Fibroblast of lung (primary cell): ENCODE data around the gene EDA.

Experiments
- CTCF ChIP-seq, 2 donors: IDR thresholded peaks in 1 of 2; conservative IDR thresholded peaks in 1 of 2; 1 replicate in 1 of 2; 2 replicates in 1 of 2; pipeline ENCODE4 v1.5.1; 2011 to 2012; ENCODE audit warnings: low read length in 2 of 2, control low read depth in 1 of 2, inconsistent platforms in 1 of 2, low read depth in 1 of 2, mild to moderate bottlenecking in 1 of 2
- EZH2 ChIP-seq: IDR thresholded peaks from 2 replicates; pipeline ENCODE4 v1.5.1; 2012; ENCODE audit warnings: low read length, control low read depth, mild to moderate bottlenecking; ENCODE audit errors: missing control alignments

- no peak for TF ChIP-seq CTCF (conservative IDR thresholded peaks at IDR 0.05 in 1 of 2, IDR thresholded peaks at IDR 0.05 in 1 of 2; ENCODE audit: low read depth in 1 of 2, low read length in 2 of 2)
- TF ChIP-seq EZH2, result no peak
Observed at GRCh38 chrX:70052895-70053615, 437.1 kb downstream of the EDA start.
